ENCODE measurements around the gene GLOD4. TPM values are rescaled to one million over a fixed set of nuclear protein-coding genes. Genes with fewer than 3 reads are reported as not detected.
"Not testable (repeated sequence)": the region's sequence is repeated elsewhere in the genome, so short reads cannot be mapped to it uniquely, and the experiment has no call there.

The GLOD4 gene
- total and polyA plus RNA-seq, 2 experiments from 2014 or later: 68.1 to 120 TPM

DNA sequence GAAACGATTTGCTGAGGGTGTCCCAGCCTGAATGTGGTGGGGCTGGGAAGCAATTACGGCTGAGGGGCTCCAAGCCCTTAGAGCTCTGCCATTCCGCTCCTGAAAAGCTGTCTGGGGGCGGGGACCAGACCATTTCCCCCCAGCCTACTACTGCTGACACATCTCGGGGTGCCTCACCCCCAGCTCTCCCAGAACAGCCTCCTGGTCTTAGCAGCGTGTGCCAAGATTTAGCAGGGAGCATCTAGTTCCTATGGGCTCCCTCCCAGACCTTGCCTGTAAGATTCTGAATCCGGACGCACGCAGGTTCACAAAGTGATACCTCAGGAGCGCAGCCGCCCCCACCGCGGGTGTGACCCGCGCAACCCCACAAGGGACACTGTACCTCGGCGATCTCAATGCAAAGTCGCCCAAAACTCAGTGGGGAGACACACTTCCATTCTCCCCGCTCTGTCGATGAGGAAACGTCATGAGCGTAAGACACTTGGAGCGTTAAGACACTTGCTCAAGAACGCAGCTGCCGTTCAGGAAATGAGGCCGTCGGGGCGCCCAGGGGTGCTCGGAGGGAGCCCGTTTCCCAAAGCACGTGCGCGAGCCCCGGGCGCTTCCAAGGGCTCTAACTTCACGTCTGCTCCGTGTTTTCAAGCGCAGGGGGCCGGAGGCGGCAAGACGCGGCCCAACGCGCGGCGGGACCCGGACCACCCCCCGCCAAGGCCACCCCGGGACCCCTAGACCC is 30.6 kb downstream of the GLOD4 start:
- peaks cover 14% of the 10 kb centered on the region for H3K4me1 ChIP-seq (ENCODE audit: insufficient read depth)
- DNase-seq (ENCODE audit: low spot score): peak; percentile 41
- peak overlapping the region; percentile 54 for H3K27ac ChIP-seq
- H3K36me3 ChIP-seq (replicated peaks; ENCODE audit: insufficient read depth, low read depth): no peaks in the 10 kb centered on the region
- TF ChIP-seq EZH2 (IDR thresholded peaks at IDR 0.05; ENCODE audit: borderline replicate concordance): no peak
- TF ChIP-seq, protein P1, sequence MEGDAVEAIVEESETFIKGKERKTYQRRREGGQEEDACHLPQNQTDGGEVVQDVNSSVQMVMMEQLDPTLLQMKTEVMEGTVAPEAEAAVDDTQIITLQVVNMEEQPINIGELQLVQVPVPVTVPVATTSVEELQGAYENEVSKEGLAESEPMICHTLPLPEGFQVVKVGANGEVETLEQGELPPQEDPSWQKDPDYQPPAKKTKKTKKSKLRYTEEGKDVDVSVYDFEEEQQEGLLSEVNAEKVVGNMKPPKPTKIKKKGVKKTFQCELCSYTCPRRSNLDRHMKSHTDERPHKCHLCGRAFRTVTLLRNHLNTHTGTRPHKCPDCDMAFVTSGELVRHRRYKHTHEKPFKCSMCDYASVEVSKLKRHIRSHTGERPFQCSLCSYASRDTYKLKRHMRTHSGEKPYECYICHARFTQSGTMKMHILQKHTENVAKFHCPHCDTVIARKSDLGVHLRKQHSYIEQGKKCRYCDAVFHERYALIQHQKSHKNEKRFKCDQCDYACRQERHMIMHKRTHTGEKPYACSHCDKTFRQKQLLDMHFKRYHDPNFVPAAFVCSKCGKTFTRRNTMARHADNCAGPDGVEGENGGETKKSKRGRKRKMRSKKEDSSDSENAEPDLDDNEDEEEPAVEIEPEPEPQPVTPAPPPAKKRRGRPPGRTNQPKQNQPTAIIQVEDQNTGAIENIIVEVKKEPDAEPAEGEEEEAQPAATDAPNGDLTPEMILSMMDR (IDR thresholded peaks at IDR 0.05; ENCODE audit: poor library complexity): no peak
- TF ChIP-seq EZH2phosphoT487 (IDR thresholded peaks at IDR 0.05; ENCODE audit: low read depth, severe bottlenecking, unreplicated experiment): no peak
- H3K9me3 ChIP-seq (ENCODE audit: low read depth): no peaks in the 10 kb centered on the region
- H3K4me3 ChIP-seq: peak overlapping the region; percentile 91
- no peaks in the 10 kb centered on the region for H3K9me2 ChIP-seq (replicated peaks; ENCODE audit: insufficient read depth)
- 3% methylated on average over 42 of the region's 49 CpGs for WGBS (ENCODE audit: low lambda C conversion rate, missing lambda C conversion rate)
- peak overlapping the region; percentile 67 for H2AFZ ChIP-seq
- peaks cover 36% of the 10 kb centered on the region for H3K79me2 ChIP-seq
- H4K20me1 ChIP-seq (ENCODE audit: insufficient read depth, poor library complexity, severe bottlenecking): no peaks in the 10 kb centered on the region
- H3K4me2 ChIP-seq: peak overlapping the region; percentile 97
- H3K27me3 ChIP-seq: no peaks in the 10 kb centered on the region

DNA sequence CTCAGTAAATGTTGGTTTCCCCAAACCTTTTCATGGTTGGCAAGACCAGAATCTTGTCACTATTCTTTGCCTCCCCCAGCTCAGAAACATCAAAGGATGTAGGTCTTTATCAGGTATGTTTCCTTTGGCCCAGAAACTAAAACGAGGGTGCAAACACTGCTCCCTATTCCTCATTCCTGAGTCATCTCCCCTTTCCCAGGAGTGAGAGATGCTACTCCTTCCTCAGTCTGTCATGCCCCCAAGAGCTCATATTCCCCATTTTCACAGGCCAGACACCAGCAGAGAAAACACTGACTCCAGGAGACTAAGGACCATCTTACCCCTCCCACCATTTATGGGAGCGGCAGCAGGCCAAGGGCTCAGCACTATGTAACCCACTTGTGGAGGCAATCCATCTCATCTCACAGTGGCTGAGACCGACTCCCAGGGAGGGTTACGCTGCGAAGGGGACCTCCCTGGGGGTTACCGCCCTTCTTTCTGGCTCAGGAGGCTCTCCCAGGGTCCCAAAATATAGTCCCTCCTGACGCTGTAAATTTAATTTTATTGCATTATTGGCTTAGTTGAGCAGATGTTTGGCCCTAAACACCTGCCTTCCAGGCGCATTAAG is 31.5 kb downstream of the GLOD4 start:
- no peak for DNase-seq (ENCODE audit: low spot score)
- Histone ChIP-seq H2AFZ (no peak overlapping the region), H3K4me1 (ENCODE audit: insufficient read depth) (peaks cover 8% of the 10 kb centered on the region), H3K36me3 (replicated peaks; ENCODE audit: insufficient read depth, low read depth) (no peaks in the 10 kb centered on the region), H3K27ac (no peak overlapping the region), H3K27me3 (no peaks in the 10 kb centered on the region), H3K79me2 (peaks cover 36% of the 10 kb centered on the region), H3K4me3 (peak overlapping the region; percentile 91), H3K9me2 (replicated peaks; ENCODE audit: insufficient read depth) (no peaks in the 10 kb centered on the region), H3K9me3 (ENCODE audit: low read depth) (no peaks in the 10 kb centered on the region), H3K4me2 (peak overlapping the region; percentile 97), H4K20me1 (ENCODE audit: insufficient read depth, poor library complexity, severe bottlenecking) (no peaks in the 10 kb centered on the region)
- 83% methylated on average over 8 of the region's 8 CpGs for WGBS (ENCODE audit: low lambda C conversion rate, missing lambda C conversion rate)
- no peak for TF ChIP-seq EZH2phosphoT487 (IDR thresholded peaks at IDR 0.05; ENCODE audit: low read depth, severe bottlenecking, unreplicated experiment)
- TF ChIP-seq EZH2 (IDR thresholded peaks at IDR 0.05; ENCODE audit: borderline replicate concordance): no peak
- TF ChIP-seq, protein P1 (IDR thresholded peaks at IDR 0.05; ENCODE audit: poor library complexity): no peak

DNA sequence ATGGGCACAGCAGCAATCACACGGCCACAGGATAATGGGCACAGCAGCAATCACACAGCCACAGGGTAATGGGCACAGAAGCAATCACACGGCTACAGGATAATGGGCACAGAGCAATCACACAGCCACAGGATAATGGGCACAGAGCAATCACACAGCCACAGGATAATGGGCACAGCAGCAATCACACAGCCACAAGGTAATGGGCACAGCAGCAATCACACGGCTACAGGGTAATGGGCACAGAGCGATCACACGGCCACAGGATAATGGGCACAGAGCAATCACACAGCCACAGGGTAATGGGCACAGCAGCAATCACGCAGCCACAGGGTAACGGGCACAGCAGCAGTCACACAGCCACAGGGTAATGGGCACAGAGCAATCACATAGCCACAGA is 32.7 kb downstream of the GLOD4 start:
- H3K9me3 ChIP-seq (ENCODE audit: low read depth); H2AFZ ChIP-seq; H3K9me2 ChIP-seq (replicated peaks; ENCODE audit: insufficient read depth); H4K20me1 ChIP-seq (ENCODE audit: insufficient read depth, poor library complexity, severe bottlenecking); H3K27ac ChIP-seq; H3K4me3 ChIP-seq; DNase-seq (ENCODE audit: low spot score); H3K27me3 ChIP-seq; H3K4me1 ChIP-seq (ENCODE audit: insufficient read depth); H3K36me3 ChIP-seq (replicated peaks; ENCODE audit: insufficient read depth, low read depth); H3K4me2 ChIP-seq: not testable (repeated sequence)
- WGBS (ENCODE audit: low lambda C conversion rate, missing lambda C conversion rate): 82% methylated on average over 5 of the region's 7 CpGs
- peaks cover 36% of the 10 kb centered on the region for H3K79me2 ChIP-seq

DNA sequence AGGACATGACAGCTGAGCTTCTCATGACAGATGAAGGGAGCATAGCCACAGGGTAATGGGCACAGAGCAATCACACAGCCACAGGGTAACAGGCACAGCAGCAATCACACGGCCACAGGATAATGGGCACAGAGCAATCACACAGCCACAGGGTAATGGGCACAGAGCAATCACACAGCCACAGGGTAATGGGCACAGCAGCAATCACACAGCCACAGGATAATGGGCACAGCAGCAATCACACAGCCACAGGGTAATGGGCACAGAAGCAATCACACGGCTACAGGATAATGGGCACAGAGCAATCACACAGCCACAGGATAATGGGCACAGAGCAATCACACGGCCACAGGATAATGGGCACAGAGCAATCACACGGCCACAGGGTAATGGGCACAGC is 33.5 kb downstream of the GLOD4 start:
- not testable (repeated sequence) for DNase-seq (ENCODE audit: low spot score); H3K36me3 ChIP-seq (replicated peaks; ENCODE audit: insufficient read depth, low read depth); H3K9me3 ChIP-seq (ENCODE audit: low read depth); H4K20me1 ChIP-seq (ENCODE audit: insufficient read depth, poor library complexity, severe bottlenecking); H3K4me3 ChIP-seq; H3K9me2 ChIP-seq (replicated peaks; ENCODE audit: insufficient read depth); H3K27ac ChIP-seq; H3K27me3 ChIP-seq; H2AFZ ChIP-seq; H3K4me1 ChIP-seq (ENCODE audit: insufficient read depth); H3K4me2 ChIP-seq
- 93% methylated on average over 3 of the region's 4 CpGs for WGBS (ENCODE audit: low lambda C conversion rate, missing lambda C conversion rate)
- peaks cover 36% of the 10 kb centered on the region for H3K79me2 ChIP-seq
